ENCODE data around the gene COL20A1.

The COL20A1 gene

GRCh38 chr20:63292292-63292701 is 689 bp upstream of the COL20A1 start:
- 0 out of 2 replicates have a peak, but pooled peaks cover 3% of the 10 kb centered on the region for H3K36me3 ChIP-seq (ENCODE audit: insufficient read depth, low read length)
- no peak overlapping the region for H2AFZ ChIP-seq (ENCODE audit: low read length, unreplicated experiment)
- no peaks in the 10 kb centered on the region for H3K79me2 ChIP-seq (ENCODE audit: control insufficient read depth, insufficient read depth, low read length, unreplicated experiment)

GRCh38 chr20:63293456-63293855 is 470 bp downstream of the COL20A1 start:
- Histone ChIP-seq H3K27me3 (ENCODE audit: insufficient read depth, low read length) (peaks cover 35% of the 10 kb centered on the region), H3K79me2 (ENCODE audit: control insufficient read depth, insufficient read depth, low read length, unreplicated experiment) (no peaks in the 10 kb centered on the region), H3K4me1 (ENCODE audit: control insufficient read depth, insufficient read depth, low read length, unreplicated experiment) (no peaks in the 10 kb centered on the region)

More at GRCh38 chr20:63292292-63292701, 689 bp upstream of the COL20A1 start:
- Histone ChIP-seq H3K27ac (ENCODE audit: low read depth, low read length) (no peak overlapping the region), H3K4me3 (ENCODE audit: low read depth, low read length) (no peak overlapping the region), H3K27me3 (ENCODE audit: insufficient read depth, low read length) (peaks cover 29% of the 10 kb centered on the region), H3K4me1 (ENCODE audit: control insufficient read depth, insufficient read depth, low read length, unreplicated experiment) (no peaks in the 10 kb centered on the region)

DNA sequence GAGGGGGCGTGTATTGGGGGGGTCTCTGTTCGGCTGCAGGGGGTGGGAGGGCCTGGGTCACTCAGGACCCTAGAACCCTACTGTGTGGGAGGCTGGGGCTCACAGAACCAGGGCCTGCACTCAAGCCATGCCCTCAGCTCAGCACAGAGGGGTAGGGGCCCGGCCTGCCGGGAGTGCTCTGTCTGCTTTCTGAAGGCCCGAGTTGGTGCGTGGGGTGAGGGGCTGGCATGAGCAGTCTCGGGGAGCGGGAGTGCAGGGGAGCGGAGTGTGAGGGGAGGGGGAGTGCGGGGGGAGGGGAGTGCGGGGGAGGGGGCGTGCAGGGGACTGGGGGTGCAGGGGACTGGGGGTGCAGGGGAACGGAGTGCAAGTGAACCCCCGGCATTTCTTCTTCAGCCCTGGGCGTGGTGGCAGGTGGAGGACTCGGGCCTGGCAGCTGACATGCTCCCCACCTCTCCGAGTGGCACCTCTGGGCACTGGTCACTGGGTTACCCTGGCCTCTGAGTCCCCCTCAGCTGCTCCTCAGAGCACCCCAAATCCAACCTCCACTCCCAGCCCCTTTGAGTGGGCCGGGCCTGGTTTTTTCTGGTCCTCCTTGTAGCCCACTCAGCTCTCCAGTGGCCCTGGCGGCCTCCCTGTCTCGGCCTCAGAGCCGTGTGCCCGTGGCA is 1.0 kb downstream of the COL20A1 start:
- no peak overlapping the region for H3K27ac ChIP-seq (ENCODE audit: low read depth, low read length)

More at GRCh38 chr20:63293456-63293855, 470 bp downstream of the COL20A1 start:
- no peak overlapping the region for H3K27ac ChIP-seq (ENCODE audit: low read depth, low read length)
- H2AFZ ChIP-seq (ENCODE audit: low read length, unreplicated experiment), result no peak overlapping the region
- no peaks in the 10 kb centered on the region for H3K36me3 ChIP-seq (ENCODE audit: insufficient read depth, low read length)
- H3K4me3 ChIP-seq (ENCODE audit: low read depth, low read length), result no peak overlapping the region

DNA sequence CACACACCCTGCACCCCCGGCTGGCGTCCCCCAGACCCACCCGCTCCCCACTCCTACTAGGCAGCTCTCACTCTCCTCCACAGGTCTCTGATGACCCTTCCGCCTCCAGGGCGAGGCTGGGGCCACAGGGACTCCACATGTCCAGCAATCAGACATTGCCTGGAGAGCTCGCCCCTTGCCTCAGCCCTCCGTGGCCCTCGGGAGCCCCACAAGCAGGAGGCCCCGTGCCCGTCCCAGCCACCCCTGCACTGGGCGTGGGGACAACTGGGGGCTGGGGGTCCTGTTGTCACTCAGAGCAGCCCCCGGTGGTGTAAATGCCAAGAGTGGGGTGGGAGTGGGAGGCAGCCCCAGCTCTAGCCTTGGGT is 1.5 kb downstream of the COL20A1 start:
- no peaks in the 10 kb centered on the region for H3K36me3 ChIP-seq (ENCODE audit: insufficient read depth, low read length)
- no peak overlapping the region for H2AFZ ChIP-seq (ENCODE audit: low read length, unreplicated experiment)
- H3K4me3 ChIP-seq (ENCODE audit: low read depth, low read length), result no peak overlapping the region
- no peaks in the 10 kb centered on the region for H3K79me2 ChIP-seq (ENCODE audit: control insufficient read depth, insufficient read depth, low read length, unreplicated experiment)
- H3K27ac ChIP-seq (ENCODE audit: low read depth, low read length), result no peak overlapping the region
- peaks cover 46% of the 10 kb centered on the region for H3K27me3 ChIP-seq (ENCODE audit: insufficient read depth, low read length)
- no peaks in the 10 kb centered on the region for H3K4me1 ChIP-seq (ENCODE audit: control insufficient read depth, insufficient read depth, low read length, unreplicated experiment)

More for the DNA sequence above, 1.0 kb downstream of the COL20A1 start:
- Histone ChIP-seq H3K79me2 (ENCODE audit: control insufficient read depth, insufficient read depth, low read length, unreplicated experiment) (no peaks in the 10 kb centered on the region), H3K4me1 (ENCODE audit: control insufficient read depth, insufficient read depth, low read length, unreplicated experiment) (no peaks in the 10 kb centered on the region), H3K27me3 (ENCODE audit: insufficient read depth, low read length) (peaks cover 41% of the 10 kb centered on the region), H2AFZ (ENCODE audit: low read length, unreplicated experiment) (no peak overlapping the region), H3K4me3 (ENCODE audit: low read depth, low read length) (no peak overlapping the region), H3K36me3 (ENCODE audit: insufficient read depth, low read length) (no peaks in the 10 kb centered on the region)

DNA sequence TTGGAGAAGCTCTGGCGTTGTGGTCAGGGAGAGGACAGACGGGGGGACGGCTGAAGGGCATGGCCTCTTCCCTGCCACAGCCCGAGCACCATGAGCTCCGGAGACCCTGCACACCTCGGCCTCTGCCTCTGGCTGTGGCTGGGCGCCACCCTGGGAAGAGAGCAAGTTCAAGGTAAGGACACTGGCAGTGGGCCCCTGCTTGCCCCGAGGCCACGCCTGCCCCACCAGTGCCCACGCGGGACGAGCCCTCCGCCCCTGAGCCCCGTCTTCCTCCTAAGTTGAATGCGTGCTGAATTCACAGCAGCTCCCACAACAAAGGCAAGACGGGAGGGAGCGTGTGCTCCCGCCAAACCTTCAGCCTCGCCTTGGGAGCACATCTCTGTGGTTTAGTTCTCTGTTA is 2.0 kb downstream of the COL20A1 start:
- no peak overlapping the region for H2AFZ ChIP-seq (ENCODE audit: low read length, unreplicated experiment)
- H3K27me3 ChIP-seq (ENCODE audit: insufficient read depth, low read length), result peaks cover 46% of the 10 kb centered on the region
- H3K4me3 ChIP-seq (ENCODE audit: low read depth, low read length), result no peak overlapping the region
- H3K27ac ChIP-seq (ENCODE audit: low read depth, low read length), result no peak overlapping the region
- H3K36me3 ChIP-seq (ENCODE audit: insufficient read depth, low read length), result no peaks in the 10 kb centered on the region
- no peaks in the 10 kb centered on the region for H3K4me1 ChIP-seq (ENCODE audit: control insufficient read depth, insufficient read depth, low read length, unreplicated experiment)
- H3K79me2 ChIP-seq (ENCODE audit: control insufficient read depth, insufficient read depth, low read length, unreplicated experiment), result no peaks in the 10 kb centered on the region

- Histone ChIP-seq H3K27ac (ENCODE audit: low read depth, low read length) (no peak overlapping the region), H3K4me3 (ENCODE audit: low read depth, low read length) (no peak overlapping the region), H2AFZ (ENCODE audit: low read length, unreplicated experiment) (no peak overlapping the region), H3K4me1 (ENCODE audit: control insufficient read depth, insufficient read depth, low read length, unreplicated experiment) (no peaks in the 10 kb centered on the region), H3K36me3 (ENCODE audit: insufficient read depth, low read length) (no peaks in the 10 kb centered on the region), H3K27me3 (ENCODE audit: insufficient read depth, low read length) (peaks cover 46% of the 10 kb centered on the region), H3K79me2 (ENCODE audit: control insufficient read depth, insufficient read depth, low read length, unreplicated experiment) (no peaks in the 10 kb centered on the region)
Measured at GRCh38 chr20:63295422-63295821, 2.4 kb downstream of the COL20A1 start.

- Histone ChIP-seq H3K4me1 (ENCODE audit: control insufficient read depth, insufficient read depth, low read length, unreplicated experiment) (no peaks in the 10 kb centered on the region), H3K27me3 (ENCODE audit: insufficient read depth, low read length) (peaks cover 46% of the 10 kb centered on the region), H3K4me3 (ENCODE audit: low read depth, low read length) (no peak overlapping the region), H2AFZ (ENCODE audit: low read length, unreplicated experiment) (no peak overlapping the region), H3K79me2 (ENCODE audit: control insufficient read depth, insufficient read depth, low read length, unreplicated experiment) (no peaks in the 10 kb centered on the region), H3K36me3 (ENCODE audit: insufficient read depth, low read length) (no peaks in the 10 kb centered on the region), H3K27ac (ENCODE audit: low read depth, low read length) (no peak overlapping the region)
Measured at GRCh38 chr20:63295846-63296245, 2.9 kb downstream of the COL20A1 start.

- Histone ChIP-seq H3K4me1 (ENCODE audit: control insufficient read depth, insufficient read depth, low read length, unreplicated experiment) (no peaks in the 10 kb centered on the region), H3K79me2 (ENCODE audit: control insufficient read depth, insufficient read depth, low read length, unreplicated experiment) (no peaks in the 10 kb centered on the region), H3K27ac (ENCODE audit: low read depth, low read length) (no peak overlapping the region), H3K27me3 (ENCODE audit: insufficient read depth, low read length) (peaks cover 50% of the 10 kb centered on the region), H2AFZ (ENCODE audit: low read length, unreplicated experiment) (no peak overlapping the region), H3K36me3 (ENCODE audit: insufficient read depth, low read length) (no peaks in the 10 kb centered on the region), H3K4me3 (ENCODE audit: low read depth, low read length) (no peak overlapping the region)
Measured at GRCh38 chr20:63296531-63297299, 3.7 kb downstream of the COL20A1 start.

- no peak overlapping the region for H2AFZ ChIP-seq (ENCODE audit: low read length, unreplicated experiment)
- no peak overlapping the region for H3K4me3 ChIP-seq (ENCODE audit: low read depth, low read length)
- H3K79me2 ChIP-seq (ENCODE audit: control insufficient read depth, insufficient read depth, low read length, unreplicated experiment), result no peaks in the 10 kb centered on the region
- no peaks in the 10 kb centered on the region for H3K36me3 ChIP-seq (ENCODE audit: insufficient read depth, low read length)
- H3K4me1 ChIP-seq (ENCODE audit: control insufficient read depth, insufficient read depth, low read length, unreplicated experiment), result no peaks in the 10 kb centered on the region
- H3K27ac ChIP-seq (ENCODE audit: low read depth, low read length), result no peak overlapping the region
- H3K27me3 ChIP-seq (ENCODE audit: insufficient read depth, low read length), result peaks cover 50% of the 10 kb centered on the region
Measured at GRCh38 chr20:63297371-63297781, 4.4 kb downstream of the COL20A1 start.

DNA sequence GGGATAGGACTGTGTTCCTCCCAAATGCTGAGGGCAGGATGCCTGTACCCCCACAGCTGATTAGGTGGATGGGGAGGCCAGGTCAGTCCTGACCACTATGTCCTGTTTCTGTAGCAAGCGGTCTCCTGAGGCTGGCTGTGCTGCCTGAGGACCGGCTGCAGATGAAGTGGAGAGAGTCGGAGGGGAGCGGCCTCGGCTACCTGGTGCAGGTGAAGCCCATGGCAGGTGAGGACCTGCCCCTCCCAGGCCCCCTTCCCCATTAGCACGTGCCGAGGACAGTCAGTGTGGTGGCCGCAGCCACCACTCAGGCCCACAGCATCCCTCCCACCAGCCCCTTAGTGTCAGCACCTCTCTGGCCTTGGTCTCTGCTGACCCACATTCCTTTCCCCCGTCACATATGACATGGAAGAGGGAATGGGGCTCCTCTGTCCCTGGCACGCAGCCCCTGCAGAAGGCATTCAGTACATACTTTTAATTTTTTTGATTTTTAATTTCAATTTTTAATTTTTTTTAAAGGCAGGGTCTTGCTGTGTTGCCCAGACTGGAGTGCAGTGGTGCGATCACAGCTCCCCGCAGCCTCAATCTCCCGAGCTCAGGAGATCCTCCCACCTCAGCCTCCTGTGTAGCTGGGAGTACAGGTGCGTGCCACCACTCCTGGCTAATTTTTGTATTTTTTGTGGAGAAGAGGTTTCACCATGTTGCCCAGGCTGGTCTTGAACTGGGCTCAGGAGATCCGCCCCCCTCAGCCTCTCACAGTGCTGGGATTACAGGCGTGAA is 5.0 kb downstream of the COL20A1 start:
- Histone ChIP-seq H2AFZ (ENCODE audit: low read length, unreplicated experiment) (no peak overlapping the region), H3K27me3 (ENCODE audit: insufficient read depth, low read length) (peaks cover 50% of the 10 kb centered on the region), H3K79me2 (ENCODE audit: control insufficient read depth, insufficient read depth, low read length, unreplicated experiment) (no peaks in the 10 kb centered on the region), H3K4me1 (ENCODE audit: control insufficient read depth, insufficient read depth, low read length, unreplicated experiment) (no peaks in the 10 kb centered on the region), H3K27ac (ENCODE audit: low read depth, low read length) (no peak overlapping the region), H3K36me3 (ENCODE audit: insufficient read depth, low read length) (no peaks in the 10 kb centered on the region), H3K4me3 (ENCODE audit: low read depth, low read length) (no peak overlapping the region)

All from ACC112 (cell line).